HG03378 (cell line): Measurements from ENCODE around the gene NGF.
A peak's percentile ranks its signal among the peaks of the same experiment; 100 is the strongest.
"Not testable (repeated sequence)": the region's sequence is repeated elsewhere in the genome, so short reads cannot be mapped to it uniquely, and the experiment has no call there.

Experiments
- ATAC-seq: cut with Tn5 transposase; IDR thresholded peaks from one replicate; pipeline ENCODE4 v1.9.1; 2021; ENCODE audit warnings: mild to moderate bottlenecking, moderate library complexity; ENCODE audit not compliant: unreplicated experiment

The NGF gene

GRCh38 chr1:115310581-115311473 is 27.2 kb downstream of the NGF start:
- ATAC-seq: peak; percentile 63

- not testable (repeated sequence) for ATAC-seq
Observed at GRCh38 chr1:115309504-115309903, 28.5 kb downstream of the NGF start.

GRCh38 chr1:115308969-115309368 is 29.1 kb downstream of the NGF start:
- ATAC-seq: no peak

GRCh38 chr1:115307661-115308060 is 30.4 kb downstream of the NGF start:
- ATAC-seq: no peak

- ATAC-seq: no peak
Observed at GRCh38 chr1:115306146-115306545, 31.9 kb downstream of the NGF start.

GRCh38 chr1:115303364-115303763 is 34.7 kb downstream of the NGF start:
- no peak for ATAC-seq

GRCh38 chr1:115302390-115302961 is 35.6 kb downstream of the NGF start:
- no peak for ATAC-seq

- ATAC-seq: no peak
Observed at GRCh38 chr1:115301438-115302020, 36.5 kb downstream of the NGF start.

GRCh38 chr1:115300087-115300876 is 37.8 kb downstream of the NGF start:
- ATAC-seq: no peak

- no peak for ATAC-seq
Observed at GRCh38 chr1:115299266-115299665, 38.8 kb downstream of the NGF start.

GRCh38 chr1:115296981-115297380 is 41.1 kb downstream of the NGF start:
- peak; percentile 78 for ATAC-seq

- no peak for ATAC-seq
Observed at GRCh38 chr1:115295904-115296696, 41.9 kb downstream of the NGF start.

GRCh38 chr1:115293899-115294298 is 44.1 kb downstream of the NGF start:
- ATAC-seq: no peak

GRCh38 chr1:115293006-115293405 is 45.0 kb downstream of the NGF start:
- no peak for ATAC-seq

- ATAC-seq: no peak
Observed at GRCh38 chr1:115291741-115292140, 46.3 kb downstream of the NGF start.

- no peak for ATAC-seq
Observed at GRCh38 chr1:115289940-115290339, 48.1 kb downstream of the NGF start.

GRCh38 chr1:115288591-115289198 is 49.4 kb downstream of the NGF start:
- ATAC-seq: no peak

- ATAC-seq: no peak
Observed at GRCh38 chr1:115286431-115287205, 51.4 kb downstream of the NGF start.

- ATAC-seq: no peak
Observed at GRCh38 chr1:115284209-115284608, 53.8 kb downstream of the NGF start.
